Adrenal gland (tissue), 12 donors: ENCODE measurements around the gene ACSL6. TPM values are rescaled to one million over a fixed set of nuclear protein-coding genes. Genes with fewer than 3 reads are reported as not detected.

Experiments
- DNase-seq, 7 donors: peaks; one replicate each; pipeline ENCODE4 v3.0.0-alpha.2; 2019 to 2020
- H3K27ac ChIP-seq, 5 donors: fragments of 200-600 bp; sonication (generic) in 4 of 5; 1 replicate in 3 of 5; 2 replicates in 2 of 5; pipeline versions ENCODE4 v1.5.1 to v1.8.0; 2016 to 2020; ENCODE audit warnings: mild to moderate bottlenecking in 1 of 5
- H3K27me3 ChIP-seq: fragments of 200-600 bp; 2 replicates; pipeline ENCODE4 v1.8.0; 2021
- H3K36me3 ChIP-seq, 2 donors: fragments of 200-600 bp; replicated peaks in 1 of 2; 1 replicate in 1 of 2; 2 replicates in 1 of 2; pipeline versions ENCODE4 v1.5.1 to v1.8.0; 2018 to 2022
- H3K4me1 ChIP-seq, 2 donors: fragments of 200-600 bp; replicated peaks in 1 of 2; 1 replicate in 1 of 2; 2 replicates in 1 of 2; pipeline versions ENCODE4 v1.5.1 to v1.8.0; 2018 to 2021
- H3K4me3 ChIP-seq, 4 donors: fragments of 200-600 bp; sonication (generic) in 3 of 4; one replicate each; pipeline ENCODE4 v1.5.1; 2016 to 2018
- H3K9me3 ChIP-seq, 3 donors: fragments of 200-600 bp; sonication (generic) in 1 of 3; replicated peaks in 1 of 3; 1 replicate in 2 of 3; 2 replicates in 1 of 3; pipeline versions ENCODE4 v1.5.1 to v1.8.0; 2016 to 2021
- CTCF ChIP-seq, 6 experiments: fragments of 450-650 bp in 4 of 6; fragments of 200-600 bp in 2 of 6; sonication (generic) in 1 of 6; IDR thresholded peaks; 1 replicate in 5 of 6; 2 replicates in 1 of 6; pipeline versions ENCODE4 v1.5.1 to v1.8.0; 2016 to 2021; ENCODE audit warnings: antibody characterized with exemption in 6 of 6, mild to moderate bottlenecking in 2 of 6, moderate library complexity in 1 of 6
- POLR2A ChIP-seq, 2 donors: fragments of 450-650 bp; IDR thresholded peaks; one replicate each; pipeline ENCODE4 v1.6.1; 2017; ENCODE audit warnings: antibody characterized with exemption in 2 of 2, mild to moderate bottlenecking in 2 of 2, moderate library complexity in 1 of 2
- WGBS, 4 donors: extraction: QIAGEN DNeasy Blood & Tissue Kit in 2 of 4; methylation state at CpG; one replicate each; pipeline versions ENCODE4 v1.1.5 to v1.1.7; 2013 to 2017; 5-methylcytosine and 5-hydroxymethylcytosine counted together
- intact Hi-C, 2 donors: fragments of 100-400 bp; cut with DNase I; formaldehyde crosslinking; loops; one replicate each; pipeline versions ENCODE4 v1.14.1 to v1.15.0; 2022 to 2023
- polyA plus RNA-seq, 3 donors: library from polyadenylated mRNA; stranded (reverse); fragments of 200-250 nt in 2 of 3; fragments of 350-450 nt in 1 of 3; fragmentation: Illumina TruSeq in 1 of 3; extraction: RNeasy Lipid Tissue Mini Kit (QIAGEN cat#74804) in 1 of 3; gene quantifications; one replicate each; pipeline ENCODE4 v1.2.3, GENCODE V29; 2013 to 2014
- total RNA-seq, 9 donors: library from RNA; depleted of rRNA in 4 of 9; stranded (reverse); fragments of >200 nt in 4 of 9; fragments of 120-200 nt in 1 of 9; fragmentation: NEBNext Ultra II Directional in 1 of 9; extraction: Animal tissue kit (Norgen Biotek cat#: 25700) in 1 of 9; gene quantifications; one replicate each; pipeline versions ENCODE4 v1.1.0 to v1.2.4, GENCODE V29; 2013 to 2023
- donor health status: healthy with polysubstance abuse.
- donor health status: Bipolar disorder and iron deficiency.
- donor health status: DM: yes; HTN: yes; CAD: no.
- donor health status: DM: no; HTN: no; CAD: no.
- donor health status: DM: no; HTN: no; CAD: no.
- donor health status: DM: yes; HTN: yes; CAD: no.

The ACSL6 gene
- total and polyA plus RNA-seq, 12 donors: 2.5 to 14.5 (median 7.2) TPM

DNA sequence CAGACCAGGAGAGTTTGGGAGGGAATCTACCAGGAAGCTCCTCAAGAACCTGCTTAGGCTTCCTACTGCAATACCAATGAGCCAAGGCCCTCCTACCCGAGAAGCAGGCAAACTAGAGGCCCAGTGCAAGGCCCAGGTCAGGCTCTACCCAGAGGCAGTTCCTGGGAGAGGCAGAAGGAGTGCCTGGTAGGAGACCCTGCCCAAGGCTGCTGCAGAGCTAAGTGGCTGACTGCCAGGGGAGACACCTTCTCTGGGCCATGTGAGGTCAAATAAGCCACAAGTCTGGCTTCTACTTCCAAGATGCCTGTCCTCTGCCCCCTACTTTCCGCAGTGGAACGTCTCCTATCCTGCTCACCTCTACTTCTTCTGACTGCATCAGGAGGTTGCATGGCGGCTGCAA is 17.8 kb downstream of the ACSL6 start:
- no peak for TF ChIP-seq CTCF (IDR thresholded peaks at IDR 0.05)
- no peak for TF ChIP-seq POLR2A (IDR thresholded peaks at IDR 0.05)
- no peaks in the 10 kb centered on the region for H3K4me1 ChIP-seq
- no peak for DNase-seq
- no peak overlapping the region for H3K4me3 ChIP-seq
- H3K27me3 ChIP-seq: no peaks in the 10 kb centered on the region
- H3K9me3 ChIP-seq: no peaks in the 10 kb centered on the region
- 72 to 96% (median 86%) methylated on average over 1 to 4 of the region's 4 CpGs for WGBS, 4 donors
- intact Hi-C loops: no loop called here
- no peaks in the 10 kb centered on the region for H3K36me3 ChIP-seq
- no peak overlapping the region for H3K27ac ChIP-seq

GRCh38 chr5:131992370-131992769 is 19.1 kb downstream of the ACSL6 start:
- intact Hi-C loops: no loop called here
- H3K4me3 ChIP-seq: no peak overlapping the region
- WGBS, 4 donors: 75 to 83% (median 77%) methylated on average over 5 of the region's 5 CpGs
- DNase-seq: no peak
- H3K27me3 ChIP-seq: no peaks in the 10 kb centered on the region
- no peaks in the 10 kb centered on the region for H3K36me3 ChIP-seq
- no peaks in the 10 kb centered on the region for H3K9me3 ChIP-seq
- TF ChIP-seq POLR2A (IDR thresholded peaks at IDR 0.05) (no peak), CTCF (IDR thresholded peaks at IDR 0.05) (no peak)
- no peak overlapping the region for H3K27ac ChIP-seq
- H3K4me1 ChIP-seq: no peaks in the 10 kb centered on the region

- no peak overlapping the region for H3K4me3 ChIP-seq
- 62 to 76% (median 73%) methylated on average over 10 of the region's 10 CpGs for WGBS, 4 donors
- H3K27me3 ChIP-seq: no peaks in the 10 kb centered on the region
- no peaks in the 10 kb centered on the region for H3K4me1 ChIP-seq
- no peaks in the 10 kb centered on the region for H3K36me3 ChIP-seq
- H3K9me3 ChIP-seq: no peaks in the 10 kb centered on the region
- TF ChIP-seq POLR2A (IDR thresholded peaks at IDR 0.05): no peak
- TF ChIP-seq CTCF (IDR thresholded peaks at IDR 0.05): no peak
- intact Hi-C loops: no loop called here
- no peak for DNase-seq
- H3K27ac ChIP-seq: no peak overlapping the region
These were observed 19.7 kb downstream of the ACSL6 start for GRCh38 chr5:131991593-131992324.

DNA sequence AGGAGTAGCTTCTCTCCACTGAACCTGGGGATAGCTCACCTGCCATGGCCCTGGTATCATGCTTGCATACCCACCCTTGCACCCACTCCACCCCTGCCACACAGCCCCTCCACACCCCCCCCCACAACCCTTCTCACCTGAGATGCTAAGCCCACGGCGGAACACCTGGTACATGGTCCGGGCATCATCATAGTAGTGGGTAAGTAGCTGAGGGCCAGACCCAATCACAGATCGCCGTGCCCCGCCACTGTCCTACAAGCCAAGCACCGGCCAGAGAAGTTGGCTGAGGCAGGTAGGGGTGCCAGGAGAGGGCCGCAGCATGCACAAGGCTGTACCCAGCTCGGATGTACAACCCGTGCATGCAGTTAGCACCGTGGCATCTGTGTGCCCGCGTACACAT is 20.7 kb downstream of the ACSL6 start:
- WGBS, 4 donors: 80 to 100% (median 97%) methylated on average over 1 to 13 of the region's 13 CpGs
- intact Hi-C loops: no loop called here

More for the DNA sequence above, 20.7 kb downstream of the ACSL6 start:
- no peak overlapping the region for H3K27ac ChIP-seq
- H3K36me3 ChIP-seq: no peaks in the 10 kb centered on the region
- no peaks in the 10 kb centered on the region for H3K27me3 ChIP-seq
- no peak overlapping the region for H3K4me3 ChIP-seq
- no peak for DNase-seq
- TF ChIP-seq CTCF (IDR thresholded peaks at IDR 0.05) (no peak), POLR2A (IDR thresholded peaks at IDR 0.05) (no peak)
- no peaks in the 10 kb centered on the region for H3K9me3 ChIP-seq
- no peaks in the 10 kb centered on the region for H3K4me1 ChIP-seq
